Eye (tissue), 1 donor: ENCODE results near the gene USP24.

Source experiments
- DNase-seq: peaks from one replicate; pipeline ENCODE4 v3.0.0-alpha.2; 2015

The USP24 gene

GRCh38 chr1:55064071-55064581, 151.0 kb downstream of the USP24 start:
- no peak for DNase-seq

DNA sequence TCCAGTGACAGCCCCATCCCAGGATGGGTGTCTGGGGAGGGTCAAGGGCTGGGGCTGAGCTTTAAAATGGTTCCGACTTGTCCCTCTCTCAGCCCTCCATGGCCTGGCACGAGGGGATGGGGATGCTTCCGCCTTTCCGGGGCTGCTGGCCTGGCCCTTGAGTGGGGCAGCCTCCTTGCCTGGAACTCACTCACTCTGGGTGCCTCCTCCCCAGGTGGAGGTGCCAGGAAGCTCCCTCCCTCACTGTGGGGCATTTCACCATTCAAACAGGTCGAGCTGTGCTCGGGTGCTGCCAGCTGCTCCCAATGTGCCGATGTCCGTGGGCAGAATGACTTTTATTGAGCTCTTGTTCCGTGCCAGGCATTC, 151.6 kb downstream of the USP24 start:
- DNase-seq: no peak

DNA sequence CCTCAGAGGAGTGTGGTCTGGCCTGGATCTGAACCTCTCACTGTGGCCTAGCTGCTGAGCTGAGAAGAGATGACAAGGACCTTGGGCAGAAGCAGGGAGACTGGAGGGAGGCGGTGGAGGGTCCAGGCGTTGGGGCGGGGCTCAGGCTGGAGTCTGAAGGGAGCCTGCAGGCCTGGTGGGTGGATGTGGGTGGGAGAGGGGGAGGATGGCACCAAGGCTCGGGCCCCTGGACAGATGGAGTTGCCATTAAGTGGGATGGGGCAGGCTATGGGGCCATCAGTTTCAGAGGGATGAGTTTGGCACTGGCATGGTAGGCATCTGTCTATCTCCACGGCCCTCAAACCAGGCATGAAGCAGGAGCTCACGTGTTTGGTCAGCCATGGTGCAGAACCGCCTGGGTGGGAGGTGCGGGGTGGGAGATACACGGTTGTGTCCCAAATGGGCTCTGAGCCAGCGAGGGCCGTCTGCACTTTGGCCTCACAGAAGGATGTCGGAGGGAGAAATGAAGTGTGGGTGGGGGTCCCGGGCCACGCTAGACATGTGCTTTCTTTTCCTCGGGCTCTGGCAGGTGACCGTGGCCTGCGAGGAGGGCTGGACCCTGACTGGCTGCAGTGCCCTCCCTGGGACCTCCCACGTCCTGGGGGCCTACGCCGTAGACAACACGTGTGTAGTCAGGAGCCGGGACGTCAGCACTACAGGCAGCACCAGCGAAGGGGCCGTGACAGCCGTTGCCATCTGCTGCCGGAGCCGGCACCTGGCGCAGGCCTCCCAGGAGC, 152.2 kb downstream of the USP24 start:
- DNase-seq: no peak

- no peak for DNase-seq
Observed at GRCh38 chr1:55061706-55062321, 153.3 kb downstream of the USP24 start.

- no peak for DNase-seq
Observed at GRCh38 chr1:55061000-55061705, 154.0 kb downstream of the USP24 start.

GRCh38 chr1:55060133-55060999, 154.8 kb downstream of the USP24 start:
- no peak for DNase-seq

DNA sequence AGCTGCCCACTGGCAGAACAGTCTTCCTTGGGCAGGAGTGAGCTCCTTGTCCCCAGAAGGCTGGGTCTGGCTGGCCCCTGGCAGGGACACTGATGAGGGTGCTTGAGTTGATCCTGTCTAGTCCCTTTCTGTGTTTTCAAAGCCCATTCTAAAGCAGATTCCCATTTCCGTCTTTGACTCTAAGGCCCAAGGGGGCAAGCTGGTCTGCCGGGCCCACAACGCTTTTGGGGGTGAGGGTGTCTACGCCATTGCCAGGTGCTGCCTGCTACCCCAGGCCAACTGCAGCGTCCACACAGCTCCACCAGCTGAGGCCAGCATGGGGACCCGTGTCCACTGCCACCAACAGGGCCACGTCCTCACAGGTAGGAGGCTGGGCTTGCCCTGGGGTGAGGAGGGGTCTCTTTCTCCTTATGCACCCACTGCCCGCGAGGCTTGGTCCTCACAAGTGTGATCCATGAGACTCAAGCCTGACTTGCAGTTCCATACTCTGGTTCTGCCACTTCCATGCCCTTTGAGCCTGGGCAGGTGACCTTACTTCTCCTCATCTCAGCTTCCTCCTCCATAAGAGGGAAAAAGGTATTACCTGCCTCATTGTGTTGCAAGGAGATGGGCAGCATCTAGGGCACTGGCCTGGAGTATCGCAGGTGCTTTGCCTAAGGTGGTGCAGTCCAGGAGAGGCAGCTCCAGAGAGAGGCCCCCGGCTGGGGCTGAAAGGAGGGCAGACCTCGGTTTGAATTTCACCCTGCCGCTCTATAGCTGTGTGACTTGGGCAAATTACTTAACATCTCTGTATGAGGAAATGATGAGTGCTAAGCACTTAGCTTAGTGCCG, 155.6 kb downstream of the USP24 start:
- DNase-seq: no peak

GRCh38 chr1:55057956-55058298, 157.2 kb downstream of the USP24 start:
- DNase-seq: no peak

DNA sequence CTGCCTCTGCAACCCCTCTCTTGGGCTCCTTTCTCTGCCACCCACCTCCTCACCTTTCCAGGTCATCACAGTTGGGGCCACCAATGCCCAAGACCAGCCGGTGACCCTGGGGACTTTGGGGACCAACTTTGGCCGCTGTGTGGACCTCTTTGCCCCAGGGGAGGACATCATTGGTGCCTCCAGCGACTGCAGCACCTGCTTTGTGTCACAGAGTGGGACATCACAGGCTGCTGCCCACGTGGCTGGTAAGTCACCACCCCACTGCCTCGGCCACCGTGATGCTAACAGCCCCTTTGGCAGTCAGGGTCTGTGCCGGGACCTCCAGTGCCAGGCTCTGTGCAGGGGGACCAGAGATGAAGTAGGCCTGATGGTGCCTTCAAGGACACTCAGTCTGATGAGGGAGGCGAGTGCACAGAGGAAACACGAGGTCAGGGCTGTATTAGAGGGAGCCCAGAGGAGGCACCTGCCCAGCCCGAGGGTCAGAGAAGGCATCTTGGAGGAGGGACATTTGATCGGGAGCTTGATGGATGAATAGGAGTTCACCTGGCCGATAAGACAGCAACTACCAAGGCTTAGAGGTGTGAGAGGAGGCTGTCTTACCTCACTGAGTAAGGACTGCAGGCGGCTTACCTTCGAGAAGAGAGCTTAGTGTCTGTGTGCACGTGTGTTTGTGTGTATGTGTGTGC, 157.8 kb downstream of the USP24 start:
- no peak for DNase-seq

DNA sequence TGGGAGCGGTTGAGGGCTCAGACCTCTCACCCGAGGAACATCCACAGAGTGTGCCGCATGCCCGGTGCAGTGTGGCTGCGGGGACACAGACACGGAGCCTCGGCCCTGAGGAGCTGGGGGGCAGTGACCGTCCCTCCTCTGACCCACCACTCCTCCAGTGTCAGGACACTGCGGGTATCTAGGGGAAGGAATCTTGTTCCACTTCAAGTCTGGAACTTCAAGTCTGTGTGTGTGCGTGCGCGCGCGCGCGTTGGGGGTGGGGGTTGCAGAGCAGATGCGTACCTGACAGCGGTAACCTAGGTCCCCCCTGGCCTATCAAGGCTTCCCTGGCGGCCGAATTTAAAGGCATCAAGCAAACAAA, 158.6 kb downstream of the USP24 start:
- DNase-seq: no peak

DNA sequence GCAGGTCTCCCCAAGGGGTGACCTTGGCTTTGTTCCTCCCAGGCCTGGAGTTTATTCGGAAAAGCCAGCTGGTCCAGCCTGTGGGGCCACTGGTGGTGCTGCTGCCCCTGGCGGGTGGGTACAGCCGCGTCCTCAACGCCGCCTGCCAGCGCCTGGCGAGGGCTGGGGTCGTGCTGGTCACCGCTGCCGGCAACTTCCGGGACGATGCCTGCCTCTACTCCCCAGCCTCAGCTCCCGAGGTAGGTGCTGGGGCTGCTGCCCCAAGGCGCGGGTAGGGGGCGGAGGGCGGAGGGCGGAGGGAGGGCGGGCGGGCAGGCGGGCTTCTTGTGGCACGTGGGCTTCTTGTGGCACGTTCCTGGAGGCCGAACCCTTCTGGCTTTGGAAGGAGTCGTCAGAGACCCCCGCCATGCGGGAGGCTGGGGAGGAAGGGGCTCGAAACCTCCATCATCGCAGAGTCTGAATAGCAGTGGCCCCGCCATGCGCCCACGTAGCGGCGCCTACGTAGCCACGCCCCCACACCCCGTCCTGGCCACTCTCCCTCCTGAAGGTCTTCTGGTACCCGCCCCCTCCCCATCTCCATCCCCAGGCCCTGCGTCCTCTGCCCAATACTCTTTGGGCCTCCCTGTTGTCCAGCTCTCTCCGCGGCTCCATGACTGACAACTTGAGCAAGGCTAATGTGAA, 159.1 kb downstream of the USP24 start:
- no peak for DNase-seq

DNA sequence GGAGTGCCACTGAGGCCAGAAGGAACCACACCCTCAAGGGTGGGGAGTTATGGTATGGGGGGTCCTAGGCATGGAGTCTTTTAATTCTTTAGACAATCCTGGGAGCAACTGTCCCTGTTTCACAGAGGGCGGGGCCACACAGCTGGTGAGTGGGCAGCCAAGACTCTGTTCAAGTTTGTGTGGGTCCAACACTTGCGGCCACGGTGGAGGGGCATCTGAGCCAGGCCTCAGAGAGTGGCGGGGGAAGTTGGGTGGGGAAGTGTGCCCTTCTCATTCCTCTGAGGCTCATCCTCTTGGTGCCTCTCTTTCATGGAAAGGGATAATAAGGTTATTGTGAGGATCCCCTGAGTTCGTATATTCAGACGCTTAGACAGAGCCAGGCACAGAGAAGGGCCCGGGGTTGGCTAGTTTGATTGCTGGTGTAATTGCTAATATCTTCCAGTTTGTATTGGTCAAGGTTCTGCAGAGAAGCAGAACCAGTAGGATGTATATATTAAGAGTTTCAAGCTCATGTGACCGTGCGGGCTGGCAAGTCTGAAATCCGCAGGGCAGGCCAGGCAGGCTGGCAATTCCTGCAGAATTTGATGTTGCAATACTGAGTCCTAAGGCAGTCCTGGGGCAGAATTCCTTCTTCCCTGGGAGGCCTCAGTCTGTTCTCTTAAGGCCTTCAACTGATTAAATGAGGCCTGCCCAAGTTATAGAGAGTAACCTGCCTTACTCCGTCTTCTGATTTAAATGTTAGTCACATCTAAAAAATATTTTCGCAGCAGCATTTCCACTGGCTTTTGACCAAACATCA, 159.9 kb downstream of the USP24 start:
- no peak for DNase-seq

DNA sequence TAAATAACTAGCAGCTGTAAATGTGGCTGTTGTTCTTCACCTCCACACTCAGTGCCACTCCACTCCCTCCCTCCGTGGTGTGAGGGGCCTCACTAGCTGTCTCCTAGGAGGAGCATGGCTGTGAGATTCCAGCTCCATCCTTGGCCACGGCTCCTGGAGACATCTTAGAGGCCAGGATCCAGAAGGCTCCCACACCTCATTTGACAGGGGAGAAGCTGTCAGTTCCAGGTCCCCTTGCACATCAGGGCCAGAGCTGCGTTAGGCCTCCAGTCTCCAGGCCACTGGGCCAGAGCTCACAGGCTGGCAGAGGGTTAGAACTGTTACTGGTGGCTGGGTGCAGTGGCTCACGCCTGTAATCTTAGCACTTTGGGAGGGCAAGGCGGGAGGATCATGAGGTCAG, 160.8 kb downstream of the USP24 start:
- no peak for DNase-seq

GRCh38 chr1:55053265-55053954, 161.8 kb downstream of the USP24 start:
- DNase-seq: no peak

DNA sequence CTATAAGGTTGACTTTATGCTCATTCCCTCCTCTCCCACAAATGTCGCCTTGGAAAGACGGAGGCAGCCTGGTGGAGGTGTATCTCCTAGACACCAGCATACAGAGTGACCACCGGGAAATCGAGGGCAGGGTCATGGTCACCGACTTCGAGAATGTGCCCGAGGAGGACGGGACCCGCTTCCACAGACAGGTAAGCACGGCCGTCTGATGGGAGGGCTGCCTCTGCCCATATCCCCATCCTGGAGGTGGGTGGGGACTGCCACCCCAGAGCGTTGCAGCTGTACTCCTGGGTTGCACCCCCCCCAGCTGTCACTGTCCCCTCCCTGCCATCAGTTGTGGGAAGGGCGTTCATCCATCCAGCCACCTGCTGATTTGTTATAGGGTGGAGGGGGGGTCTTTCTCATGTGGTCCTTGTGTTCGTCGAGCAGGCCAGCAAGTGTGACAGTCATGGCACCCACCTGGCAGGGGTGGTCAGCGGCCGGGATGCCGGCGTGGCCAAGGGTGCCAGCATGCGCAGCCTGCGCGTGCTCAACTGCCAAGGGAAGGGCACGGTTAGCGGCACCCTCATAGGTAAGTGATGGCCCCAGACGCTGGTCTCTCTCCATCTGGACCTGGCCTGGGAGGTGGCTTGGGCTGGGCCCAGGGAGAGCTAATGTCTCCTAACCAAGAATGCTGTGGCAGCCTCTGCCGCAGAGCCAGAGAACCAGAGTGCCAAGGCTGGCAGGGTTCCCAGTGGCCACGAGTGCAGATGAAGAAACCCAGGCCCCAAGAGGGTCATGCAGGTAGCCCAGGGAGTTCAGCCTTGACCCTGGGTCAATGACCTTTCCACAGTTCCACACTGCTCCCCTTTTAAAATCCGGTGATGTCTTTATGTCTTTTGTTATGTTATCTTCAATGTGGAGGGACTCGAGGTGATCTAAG, 162.7 kb downstream of the USP24 start:
- no peak for DNase-seq

- no peak for DNase-seq
Observed at GRCh38 chr1:55051621-55052020, 163.5 kb downstream of the USP24 start.

DNA sequence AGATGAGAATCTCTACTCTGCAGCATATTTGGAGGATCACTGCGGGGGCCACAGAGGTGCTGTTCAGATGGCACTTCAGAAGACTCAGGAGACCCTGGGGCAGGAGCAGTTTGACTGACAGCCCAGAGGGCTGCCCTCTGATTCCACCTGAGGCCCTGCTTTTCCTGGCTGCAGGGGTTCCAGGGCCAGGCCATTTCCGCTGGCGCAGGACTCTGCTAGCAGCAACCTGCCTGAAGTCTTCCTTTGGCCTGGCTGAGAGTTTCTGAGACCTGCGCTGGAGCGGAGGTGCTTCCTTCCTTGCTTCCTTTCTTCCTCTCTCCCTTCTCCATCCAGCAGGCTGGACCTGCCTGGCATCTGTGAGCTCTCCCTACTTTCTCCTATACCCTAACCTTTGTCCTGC, 164.0 kb downstream of the USP24 start:
- DNase-seq: no peak

DNA sequence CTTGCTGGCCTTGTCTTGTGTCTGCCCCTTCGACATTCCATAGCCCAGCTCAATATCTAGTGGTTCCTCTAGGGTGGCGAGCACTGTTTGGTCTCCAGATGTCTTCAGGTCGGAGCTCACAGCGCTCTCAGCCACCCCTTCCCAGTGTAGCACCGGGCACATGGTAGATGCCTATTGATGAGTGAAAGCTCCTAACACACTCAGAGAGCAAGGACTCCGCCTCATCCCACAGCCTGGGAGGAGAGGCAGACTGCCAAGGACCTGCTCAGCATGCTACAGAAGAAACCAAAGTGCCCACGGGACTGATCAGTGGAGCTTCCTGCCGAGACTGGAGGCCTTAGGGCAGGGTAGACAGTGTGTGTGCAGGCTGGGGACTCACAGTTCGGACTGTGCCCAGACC, 164.9 kb downstream of the USP24 start:
- peak; percentile 25 for DNase-seq
